HG03066 (cell line): ENCODE data around the gene MUC22.

ENCODE experiments used
- ATAC-seq: cut with Tn5 transposase; IDR thresholded peaks from one replicate; pipeline ENCODE4 v1.9.1; 2021; ENCODE audit warnings: low read depth; ENCODE audit not compliant: unreplicated experiment

MUC22 gene

DNA sequence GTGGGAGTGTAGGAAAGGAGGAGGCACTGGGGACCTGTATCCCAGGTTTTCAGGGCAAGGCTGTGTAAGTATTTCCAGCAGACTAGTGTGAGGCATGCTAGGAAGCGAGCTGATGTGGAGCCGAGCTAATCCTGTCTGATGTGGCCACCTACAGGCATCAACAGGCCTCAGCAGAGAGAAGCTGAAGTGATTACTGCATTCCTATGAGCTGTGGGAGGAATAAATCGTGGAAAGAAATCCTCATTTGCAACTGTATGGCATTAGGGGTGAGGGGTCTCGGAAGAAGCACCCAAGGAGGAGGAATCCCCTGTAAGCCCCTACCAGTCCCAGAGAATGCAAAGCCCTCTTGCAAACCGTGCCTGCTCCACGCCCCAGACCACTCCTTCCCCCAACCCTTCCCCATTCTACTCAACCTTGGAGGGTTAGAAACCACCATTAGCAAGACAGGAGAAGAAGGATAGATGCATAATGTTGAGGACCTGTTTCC is 60.5 kb downstream of the MUC22 start:
- no peak for ATAC-seq

GRCh38 chr6:31074401-31074800 is 64.1 kb downstream of the MUC22 start:
- no peak for ATAC-seq

- ATAC-seq: no peak
Measured at GRCh38 chr6:31075528-31075927, 65.3 kb downstream of the MUC22 start.

- no peak for ATAC-seq
Measured at GRCh38 chr6:31076611-31077010, 66.3 kb downstream of the MUC22 start.

DNA sequence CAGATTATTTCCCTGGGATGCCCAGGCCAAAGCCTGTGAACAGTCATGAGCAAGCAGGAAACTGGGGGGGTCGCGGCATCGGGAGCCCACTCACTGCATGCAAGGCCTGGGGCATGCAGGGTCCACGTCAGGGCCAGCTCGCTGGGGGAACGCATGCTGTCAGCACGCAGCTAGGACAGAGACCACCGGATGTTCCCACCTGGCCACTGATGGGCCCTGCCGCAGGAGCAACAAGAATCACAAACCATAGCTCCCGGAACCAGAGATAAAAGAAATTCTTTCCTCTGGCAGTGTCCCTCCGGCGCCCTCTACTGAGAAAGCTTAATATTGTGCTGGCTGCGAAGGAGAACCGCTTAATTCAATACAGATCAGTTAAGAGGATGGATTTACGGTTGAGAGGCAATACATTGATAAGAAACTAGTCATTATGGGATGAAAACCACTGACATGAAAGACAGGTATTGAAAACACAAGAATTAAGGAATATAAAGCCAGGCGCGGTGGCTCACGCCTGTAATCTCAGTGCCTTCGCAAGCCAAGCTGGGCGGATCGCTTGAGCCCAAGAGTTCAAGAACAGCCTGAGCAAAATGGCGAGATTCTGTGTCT is 69.5 kb downstream of the MUC22 start:
- ATAC-seq: no peak

GRCh38 chr6:31081872-31082271 is 71.6 kb downstream of the MUC22 start:
- no peak for ATAC-seq

DNA sequence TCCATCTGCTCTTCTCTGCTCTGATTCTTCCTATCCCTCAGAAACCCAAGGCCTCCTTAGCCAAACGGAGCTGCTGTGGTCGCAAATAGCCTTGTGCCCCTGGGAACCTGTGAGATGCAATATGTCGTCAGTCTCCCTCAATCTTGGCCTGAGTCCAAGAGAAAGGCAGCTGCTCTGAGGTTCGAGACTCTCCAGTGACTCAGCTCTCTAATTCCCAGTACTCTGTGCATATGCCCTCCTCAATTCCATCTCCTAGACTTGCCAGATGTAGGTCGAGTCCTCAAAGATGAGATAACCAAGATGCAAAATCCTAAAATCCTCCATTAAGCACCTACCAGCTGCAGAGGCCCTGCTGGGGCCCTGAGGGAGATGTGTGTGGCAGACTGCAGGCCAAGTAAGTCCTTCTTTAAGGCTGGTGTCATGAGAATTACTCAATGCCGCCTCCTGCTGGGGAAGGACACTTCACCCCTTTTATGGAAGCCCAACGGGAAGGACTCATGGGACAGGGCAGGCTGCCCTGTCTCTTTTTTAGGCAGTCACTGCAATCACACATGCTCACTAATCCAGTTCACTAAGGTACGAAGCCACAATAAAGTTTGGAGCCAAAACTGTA is 73.6 kb downstream of the MUC22 start:
- ATAC-seq: no peak
